Left cardiac atrium (tissue), 4 donors: ENCODE measurements around the gene CSDE1. TPM values are rescaled to one million over a fixed set of nuclear protein-coding genes. Genes with fewer than 3 reads are reported as not detected.

Experiments
- ATAC-seq, 2 donors: fragments of 200-7000 bp; cut with Tn5 transposase; one replicate each; pipeline ENCODE4 v1.9.1; 2020; ENCODE audit warnings: mild to moderate bottlenecking in 2 of 2, moderate library complexity in 2 of 2
- DNase-seq: peaks from one replicate; pipeline ENCODE4 v3.0.0-alpha.2; 2020
- intact Hi-C, 2 donors: fragments of 100-400 bp; cut with DNase I; formaldehyde crosslinking; loops; one replicate each; pipeline versions ENCODE4 v1.14.1 to v1.15.1; 2022 to 2023
- total RNA-seq, 2 donors: library from RNA; stranded (reverse); fragmentation: NEBNext Ultra II Directional; extraction: Animal tissue kit (Norgen Biotek cat#: 25700); gene quantifications; one replicate each; pipeline ENCODE4 v1.2.1, GENCODE V29; 2021
- donor health status: DM: no; HTN: yes; CAD: no.
- donor health status: DM: no; HTN: yes; CAD: no; lungs with severe emphysema.
- donor health status: DM: yes; HTN: yes; CAD: no.
- donor health status: Dilated cardiomyopathy.

CSDE1 gene
- total RNA-seq, 2 donors from 2014 or later: 622 to 652 TPM

GRCh38 chr1:114676115-114676514 is 81.7 kb downstream of the CSDE1 start:
- DNase-seq (no peak), ATAC-seq (no peak)
- intact Hi-C loops: no loop called here

- no peak for ATAC-seq
- intact Hi-C loops: no loop called here
Measured at GRCh38 chr1:114671939-114672275, 85.9 kb downstream of the CSDE1 start.

GRCh38 chr1:114671011-114671938 is 86.5 kb downstream of the CSDE1 start:
- intact Hi-C loops: no loop called here
- ATAC-seq: no peak
- no peak for DNase-seq

More at GRCh38 chr1:114671939-114672275, 85.9 kb downstream of the CSDE1 start:
- DNase-seq: no peak

DNA sequence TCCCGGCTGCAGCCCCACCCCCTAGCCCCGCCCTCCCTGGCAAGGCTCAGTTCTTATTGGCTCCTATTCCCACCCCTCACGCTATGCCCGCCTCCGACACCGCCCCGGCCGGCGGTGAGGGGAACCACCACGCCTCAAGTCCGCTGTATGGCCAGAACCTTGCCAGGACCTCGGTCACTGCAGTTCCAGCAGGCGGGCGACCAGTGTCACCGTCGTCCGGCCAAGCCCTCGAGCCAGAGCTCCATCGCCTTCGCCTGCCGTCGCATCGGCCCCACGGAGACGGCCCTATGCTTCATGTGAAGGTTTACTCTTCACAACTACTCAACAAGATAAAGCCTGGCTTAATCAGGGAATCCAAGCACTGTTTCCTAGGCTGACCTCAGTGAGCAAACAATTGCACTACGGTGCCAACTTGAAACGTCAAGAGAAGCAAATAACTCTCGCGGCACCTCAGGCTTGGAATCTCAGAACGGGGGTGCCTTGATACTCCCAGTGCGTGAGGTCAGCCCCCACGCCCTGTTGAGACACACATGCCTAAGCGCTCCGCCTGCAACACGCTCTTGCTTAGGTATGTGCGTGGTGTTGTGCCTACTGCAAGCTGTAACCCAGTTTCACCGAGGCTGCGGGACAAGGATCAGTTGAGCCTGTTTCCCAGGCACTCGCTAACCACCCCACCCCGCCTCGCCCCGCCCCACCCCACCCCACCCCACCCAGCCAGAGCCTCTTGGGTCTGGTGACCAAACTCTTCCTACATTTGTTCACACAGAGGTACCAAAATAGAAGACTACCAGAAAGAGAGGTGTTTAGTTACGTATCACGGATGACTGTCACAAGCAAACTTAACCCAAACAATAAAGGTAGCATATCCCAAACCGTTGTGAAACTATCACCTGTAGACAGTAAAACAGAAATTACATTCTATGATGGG is 87.4 kb downstream of the CSDE1 start:
- ATAC-seq (peak; percentile 100), DNase-seq (peak; percentile 94)
- intact Hi-C loops: no loop called here

DNA sequence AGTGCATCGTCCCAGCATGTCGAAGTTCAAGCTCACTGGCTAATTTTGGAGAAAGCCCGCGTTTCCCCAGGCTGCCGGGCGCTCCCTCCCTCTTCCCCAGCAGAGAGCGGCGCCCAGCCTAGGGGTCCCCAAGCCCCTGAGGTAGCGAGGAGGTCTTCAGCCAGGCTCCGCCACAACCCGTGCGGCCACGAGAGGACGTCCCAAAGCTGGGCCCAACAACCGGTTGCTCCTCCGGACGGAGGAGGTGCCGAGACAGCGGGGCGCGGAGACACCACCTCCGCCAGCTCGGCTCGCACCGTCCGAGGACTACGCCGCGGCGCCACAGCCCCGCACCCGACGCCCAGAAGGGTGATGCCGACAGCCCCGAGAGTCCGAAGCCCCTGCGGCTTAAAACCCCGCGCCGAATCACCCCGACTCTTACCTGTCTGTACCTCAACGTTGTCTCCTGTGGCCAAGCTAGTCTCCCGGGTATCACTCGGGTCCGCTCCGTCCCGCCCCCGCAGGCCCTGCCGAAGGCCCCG is 88.2 kb downstream of the CSDE1 start, which contains the start of gene DENND2C:
Gene DENND2C (minus strand): TSS at position 488 of the 521 bp plus-strand sequence. CDS start 44,065 bp downstream, outside the sequence.
- ATAC-seq (peak; percentile 53 to 78), DNase-seq (no peak)
- intact Hi-C loops: loop anchor here in 1 of 2 donors (10.0 kb wide), 1 partner anchor 85 kb away; the partner anchor contains the start of gene BCAS2

DNA sequence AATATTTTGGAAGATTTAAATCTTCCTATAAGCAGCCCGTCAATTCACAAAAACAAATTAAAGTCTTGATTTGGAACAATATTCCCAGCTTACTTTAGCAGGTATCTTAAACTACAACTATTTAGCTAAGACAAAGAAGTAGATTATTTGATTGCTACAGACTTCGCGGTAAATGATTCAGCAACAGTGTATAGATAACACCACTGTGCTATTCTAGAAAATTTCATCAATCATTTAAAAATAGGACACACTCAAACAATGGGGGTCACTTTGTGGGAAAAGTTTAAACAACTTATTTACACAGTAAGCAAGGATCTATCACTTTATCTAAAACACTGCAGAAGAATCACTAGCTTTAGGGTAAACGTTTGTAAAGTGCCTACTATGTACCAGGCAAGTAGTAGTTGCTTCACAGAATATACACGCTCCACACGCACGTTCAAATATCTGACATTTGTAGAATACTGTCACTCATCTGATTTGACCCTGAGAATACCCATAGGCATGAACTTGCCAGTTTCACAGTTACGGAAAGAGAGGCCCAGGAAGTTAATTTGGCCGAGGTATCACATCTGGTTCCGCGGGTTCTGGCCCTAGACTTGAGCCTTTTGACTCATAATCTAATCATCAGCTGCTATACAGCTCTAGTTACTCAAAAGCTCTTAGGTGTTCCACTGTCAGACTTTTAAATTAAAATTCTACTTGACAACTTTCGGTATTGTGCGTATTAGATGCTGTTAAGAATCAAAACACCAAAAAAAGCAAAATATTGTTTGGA is 88.8 kb downstream of the CSDE1 start:
- intact Hi-C loops: loop anchor here in 1 of 2 donors (10.0 kb wide), 1 partner anchor 84 kb away; the partner anchor contains the start of gene BCAS2
- DNase-seq (no peak), ATAC-seq (peak in 1 of 2 donors; percentile 18)

DNA sequence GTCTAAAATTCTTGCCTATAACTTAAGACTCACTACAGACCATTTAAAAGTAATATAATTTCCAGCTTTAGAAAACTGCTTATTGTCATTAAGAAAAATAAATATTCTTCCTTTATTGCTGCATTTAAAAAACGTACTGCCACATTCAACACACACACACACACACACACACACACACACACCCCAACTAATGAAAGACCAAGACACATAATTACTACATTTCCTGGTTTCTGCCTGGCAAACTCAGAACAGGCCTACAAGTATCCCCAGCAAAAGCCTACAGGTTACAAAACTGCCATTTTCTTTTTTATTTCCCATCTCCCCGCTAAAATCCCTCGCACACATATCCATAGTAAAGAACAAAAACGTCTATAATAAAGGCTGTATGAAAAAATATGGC is 89.4 kb downstream of the CSDE1 start:
- intact Hi-C loops: loop anchor here in 1 of 2 donors (10.0 kb wide), 1 partner anchor 84 kb away; the partner anchor contains the start of gene BCAS2
- DNase-seq (no peak), ATAC-seq (no peak)

- DNase-seq (no peak), ATAC-seq (no peak)
- intact Hi-C loops: loop anchor here in 1 of 2 donors (10.0 kb wide), 1 partner anchor 82 kb away; the partner anchor contains the start of gene BCAS2
Measured at GRCh38 chr1:114666954-114667353, 90.8 kb downstream of the CSDE1 start.

Other genes with a start within 250 kb of the CSDE1 start
- 10 to 100 TPM; 15.3 to 16.7 TPM for gene TRIM33, start 246.8 kb downstream of the CSDE1 start, total RNA-seq
- gene BCAS2, start 176.4 kb downstream of the CSDE1 start, total RNA-seq: 10 to 100 TPM; 25.8 to 34.7 TPM
- gene DENND2C, start 87.9 kb downstream of the CSDE1 start, total RNA-seq: 1 to 10 TPM; 2.3 to 3.1 TPM
- not detected for gene AMPD1, start 62.4 kb downstream of the CSDE1 start, total RNA-seq
- gene NRAS, start 41.2 kb downstream of the CSDE1 start, total RNA-seq: 10 to 100 TPM in 1 of 2 donors, 1 to 10 TPM in 1; 9.6 to 17.4 TPM
- 10 to 100 TPM; 33.2 to 34.9 TPM for gene SIKE1, start 22.7 kb upstream of the CSDE1 start, total RNA-seq
- gene SYCP1, start 96.9 kb upstream of the CSDE1 start, total RNA-seq: under 1 TPM in 1 of 2 donors, not detected in 1; 0.10 TPM